ENCODE results near the gene HIP1R.

- TF ChIP-seq EZH2phosphoT487 (IDR thresholded peaks at IDR 0.05; ENCODE audit: insufficient read depth, low read depth) (no peak), EZH2 (IDR thresholded peaks at IDR 0.05; ENCODE audit: insufficient read depth, poor library complexity, severe bottlenecking) (no peak)
Measured at GRCh38 chr12:122867691-122868461, 32.6 kb downstream of the HIP1R start.

Measured in GM23248 (cell line).